Measurements from ENCODE around the gene BIRC3. TPM values are rescaled to one million over a fixed set of nuclear protein-coding genes. Genes with fewer than 3 reads are reported as not detected.

BIRC3 gene
- total RNA-seq, 2 donors from 2014 or later: 14.8 to 66.3 TPM

DNA sequence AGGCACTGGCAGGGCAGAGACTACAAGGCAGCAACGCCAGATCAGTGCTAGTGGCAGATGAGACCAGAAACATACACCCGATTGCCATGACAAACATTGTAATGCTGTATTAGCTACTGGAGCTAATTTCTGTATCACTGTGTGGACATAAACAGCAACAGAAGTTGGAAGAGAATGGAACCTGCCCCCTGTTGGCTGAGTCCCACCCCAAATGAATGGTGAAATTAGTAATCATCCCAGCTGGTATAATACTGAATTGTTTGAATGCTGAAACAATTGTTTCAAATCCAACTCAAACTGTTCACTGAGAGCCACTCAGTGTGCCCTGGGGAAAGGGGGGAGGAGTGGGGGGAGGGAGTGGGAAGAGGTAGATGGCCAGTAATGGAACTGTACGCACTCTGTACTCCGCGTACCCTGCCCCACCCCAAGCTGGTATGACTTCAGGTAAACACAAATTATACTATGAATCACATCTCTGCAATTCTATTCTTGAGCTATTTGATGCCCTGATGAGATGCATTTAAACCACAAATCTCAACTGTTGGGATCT is 11.2 kb upstream of the BIRC3 start:
- H3K27me3 ChIP-seq: no peaks in the 10 kb centered on the region
- DNase-seq: peak; percentile 76
- no peaks in the 10 kb centered on the region for H3K9me3 ChIP-seq
- no peak overlapping the region for H3K4me3 ChIP-seq
- intact Hi-C loops (cut with DNase I): no loop called here
- peak overlapping the region in 1 of 2 donors; percentile 58 for H3K9ac ChIP-seq (ENCODE audit: low read depth in 2 of 2, low read length in 2 of 2)
- no peak for TF ChIP-seq CTCF (IDR thresholded peaks at IDR 0.05)
- peak overlapping the region; percentile 48 for H3K27ac ChIP-seq
- no peaks in the 10 kb centered on the region for H3K4me1 ChIP-seq
- H3K36me3 ChIP-seq: no peaks in the 10 kb centered on the region

GRCh38 chr11:102306817-102307726 is 10.2 kb upstream of the BIRC3 start:
- no peak for DNase-seq
- no peaks in the 10 kb centered on the region for H3K4me1 ChIP-seq
- no peaks in the 10 kb centered on the region for H3K36me3 ChIP-seq
- no peak overlapping the region for H3K4me3 ChIP-seq
- no peaks in the 10 kb centered on the region for H3K27me3 ChIP-seq
- TF ChIP-seq CTCF (IDR thresholded peaks at IDR 0.05): no peak
- H3K9ac ChIP-seq (ENCODE audit: low read depth in 2 of 2, low read length in 2 of 2): peak overlapping the region in 1 of 2 donors; percentile 51
- H3K27ac ChIP-seq: peak overlapping the region; percentile 48
- H3K9me3 ChIP-seq: no peaks in the 10 kb centered on the region
- intact Hi-C loops (cut with DNase I): no loop called here

GRCh38 chr11:102307727-102308038 is 9.6 kb upstream of the BIRC3 start:
- no peak for TF ChIP-seq CTCF (IDR thresholded peaks at IDR 0.05)

DNA sequence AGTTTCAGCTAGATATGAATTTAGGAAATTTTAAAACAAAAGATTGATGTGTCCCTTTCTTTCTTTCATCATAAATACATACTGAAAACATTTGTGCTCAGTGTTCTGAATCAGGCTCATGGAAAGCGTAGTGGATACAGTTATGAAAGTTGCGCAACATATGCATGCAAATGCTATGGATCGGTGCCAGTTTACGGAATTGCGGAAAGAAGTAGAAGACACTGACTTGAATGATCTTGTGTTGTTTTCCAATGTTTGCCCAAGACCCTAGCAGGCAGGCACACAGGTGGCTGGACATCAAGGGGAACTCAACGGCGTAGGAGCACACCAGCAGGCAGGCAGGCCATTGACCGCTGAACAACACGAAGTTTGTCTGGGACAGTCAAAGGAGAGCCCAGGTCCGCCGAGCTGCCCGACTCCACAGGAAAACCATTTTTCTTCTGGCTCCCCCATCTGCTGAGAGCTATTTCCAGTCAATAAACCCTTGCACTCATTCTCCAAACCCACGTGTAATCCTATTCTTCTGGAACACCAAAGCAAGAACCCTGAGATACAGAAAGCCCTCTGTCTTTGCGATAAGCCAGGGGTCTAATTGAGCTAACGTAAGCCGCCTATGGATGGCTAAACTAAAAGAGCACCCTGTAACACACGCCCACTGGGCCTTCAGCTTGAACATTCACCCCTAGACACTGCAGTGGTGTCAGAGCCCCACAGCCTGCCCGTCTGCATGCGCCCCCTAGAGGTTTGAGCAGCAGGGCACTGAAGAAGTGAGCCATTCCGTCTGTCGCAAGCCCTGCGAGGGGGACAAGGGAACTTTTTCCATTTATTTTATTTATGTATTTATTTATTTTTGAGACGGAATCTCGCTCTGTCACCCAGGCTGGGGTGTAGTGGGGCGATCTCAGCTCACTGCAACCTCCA is 7.4 kb upstream of the BIRC3 start:
- no peak overlapping the region for H3K27ac ChIP-seq
- no peak overlapping the region for H3K9ac ChIP-seq (ENCODE audit: low read depth in 2 of 2, low read length in 2 of 2)
- no peak for DNase-seq
- peaks cover 9% of the 10 kb centered on the region for H3K4me1 ChIP-seq
- no peaks in the 10 kb centered on the region for H3K9me3 ChIP-seq
- intact Hi-C loops (cut with DNase I): no loop called here
- H3K27me3 ChIP-seq: no peaks in the 10 kb centered on the region
- H3K36me3 ChIP-seq: no peaks in the 10 kb centered on the region
- no peak for TF ChIP-seq CTCF (IDR thresholded peaks at IDR 0.05)
- no peak overlapping the region for H3K4me3 ChIP-seq

More at GRCh38 chr11:102307727-102308038, 9.6 kb upstream of the BIRC3 start:
- Histone ChIP-seq H3K9ac (ENCODE audit: low read depth in 2 of 2, low read length in 2 of 2) (no peak overlapping the region), H3K4me3 (no peak overlapping the region), H3K27ac (no peak overlapping the region), H3K4me1 (no peaks in the 10 kb centered on the region), H3K36me3 (no peaks in the 10 kb centered on the region), H3K27me3 (no peaks in the 10 kb centered on the region), H3K9me3 (no peaks in the 10 kb centered on the region)
- DNase-seq: no peak
- intact Hi-C loops (cut with DNase I): no loop called here

DNA sequence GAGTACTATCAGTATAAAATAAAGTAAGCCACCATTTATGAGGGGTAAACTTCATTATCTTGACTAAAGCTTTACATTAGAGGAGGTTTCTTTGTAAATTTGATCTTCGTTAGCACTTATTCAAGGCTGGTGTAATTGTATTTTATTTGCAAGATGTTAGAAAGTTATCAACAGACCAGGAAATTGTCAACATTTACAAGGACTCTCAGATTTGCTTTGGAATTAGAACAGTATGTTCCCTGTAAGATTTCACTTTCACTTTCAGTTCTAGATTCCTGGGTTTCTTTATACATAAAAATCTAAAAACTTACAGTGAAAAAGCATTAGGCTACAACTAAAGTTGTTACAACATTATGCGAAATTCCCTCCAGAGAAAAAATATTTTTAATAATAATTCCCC is 4.6 kb upstream of the BIRC3 start:
- no peak for TF ChIP-seq CTCF (IDR thresholded peaks at IDR 0.05)
- Histone ChIP-seq H3K4me1 (peaks cover 9% of the 10 kb centered on the region), H3K36me3 (no peaks in the 10 kb centered on the region), H3K27ac (peak overlapping the region; percentile 58), H3K4me3 (no peak overlapping the region), H3K27me3 (no peaks in the 10 kb centered on the region), H3K9ac (ENCODE audit: low read depth in 2 of 2, low read length in 2 of 2) (no peak overlapping the region), H3K9me3 (no peaks in the 10 kb centered on the region)
- DNase-seq: no peak
- intact Hi-C loops (cut with DNase I): no loop called here

Data from colonic mucosa (tissue), 4 donors.